NCI-H1694 treated with DMSO at 0.1 percent for 48 hours (cell line): ENCODE measurements around the gene NINJ2.
"Not testable (repeated sequence)": the region's sequence is repeated elsewhere in the genome, so short reads cannot be mapped to it uniquely, and the experiment has no call there.

ENCODE experiments used
- DNase-seq: peaks from one replicate; lab custom pipeline; 2025; lab: John Stamatoyannopoulos, UW

The NINJ2 gene

DNA sequence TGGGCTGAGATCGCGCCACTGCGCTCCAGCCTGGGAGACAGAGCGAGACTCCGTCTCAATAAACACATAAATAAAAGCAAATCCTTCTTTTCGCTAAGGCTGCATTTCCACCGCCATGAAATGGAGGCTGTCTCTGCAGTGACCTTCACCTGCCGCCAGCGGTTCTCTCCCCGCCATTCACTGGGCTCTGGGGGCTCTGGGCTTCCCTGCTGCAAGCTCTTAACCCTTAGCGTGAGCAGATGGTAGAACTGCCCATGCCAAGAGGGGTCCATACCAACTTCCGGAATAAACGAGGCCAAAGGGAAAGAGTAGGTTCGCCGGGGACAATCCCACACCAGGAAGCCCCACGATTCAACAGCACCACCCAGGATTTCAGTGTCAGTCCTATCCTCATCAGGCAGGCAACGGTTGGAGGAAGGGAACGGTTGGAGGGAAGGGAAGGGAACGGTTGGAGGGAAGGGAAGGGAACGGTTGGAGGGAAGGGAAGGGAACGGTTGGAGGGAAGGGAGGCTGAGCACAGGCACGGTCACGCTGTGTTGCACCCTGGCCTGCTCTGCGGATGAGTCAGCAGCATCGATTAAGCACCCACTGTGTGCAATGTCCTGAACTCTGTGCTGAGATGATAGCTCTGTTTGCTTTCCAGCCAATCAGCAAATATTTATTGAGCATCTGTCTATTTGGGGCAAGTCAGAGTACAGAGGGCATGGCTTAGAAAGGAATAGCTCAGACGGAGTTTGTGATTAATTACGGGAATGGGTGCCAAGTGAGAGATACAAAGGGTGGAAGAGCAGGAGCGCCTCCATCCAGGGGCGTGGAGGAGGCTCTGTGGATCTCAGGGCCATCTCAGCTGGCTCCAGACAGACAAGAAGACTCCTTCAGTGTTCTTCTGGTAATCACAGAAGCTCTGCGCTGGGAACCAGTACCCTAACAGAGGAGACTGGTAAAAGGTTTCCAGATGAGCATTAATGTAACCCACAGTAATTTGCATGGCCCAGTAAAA is 77.9 kb downstream of the NINJ2 start:
- no peak for DNase-seq

DNA sequence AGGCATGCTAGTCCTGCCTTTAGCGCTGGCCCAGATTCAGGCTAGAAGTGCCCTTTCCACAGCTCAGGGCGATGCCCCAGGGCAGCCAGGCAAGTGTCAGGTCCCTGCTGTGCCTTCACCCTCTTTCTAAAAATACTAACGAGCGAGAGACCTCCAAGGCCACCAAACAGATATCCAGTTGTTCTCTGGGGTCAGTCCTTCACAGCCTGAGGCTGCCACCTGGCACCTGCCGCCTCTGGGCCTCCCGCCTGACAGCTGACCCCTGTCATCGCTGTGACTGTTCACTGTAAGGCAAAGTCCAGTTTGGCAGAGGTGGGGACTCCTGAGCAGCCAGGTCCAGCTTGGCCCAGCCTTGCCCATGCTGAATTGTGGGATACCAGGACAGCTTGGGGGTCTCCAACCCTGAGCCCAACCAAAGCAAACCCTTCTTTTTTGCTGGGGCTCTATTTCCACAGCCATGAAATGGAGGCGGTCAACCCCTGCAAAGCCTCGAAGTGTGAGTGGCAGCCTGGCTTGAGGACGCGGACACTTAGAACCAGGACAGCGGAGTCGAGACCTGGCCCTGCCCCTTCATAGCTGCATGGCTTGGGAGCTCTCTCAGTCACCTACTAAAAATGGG is 79.9 kb downstream of the NINJ2 start:
- no peak for DNase-seq

DNA sequence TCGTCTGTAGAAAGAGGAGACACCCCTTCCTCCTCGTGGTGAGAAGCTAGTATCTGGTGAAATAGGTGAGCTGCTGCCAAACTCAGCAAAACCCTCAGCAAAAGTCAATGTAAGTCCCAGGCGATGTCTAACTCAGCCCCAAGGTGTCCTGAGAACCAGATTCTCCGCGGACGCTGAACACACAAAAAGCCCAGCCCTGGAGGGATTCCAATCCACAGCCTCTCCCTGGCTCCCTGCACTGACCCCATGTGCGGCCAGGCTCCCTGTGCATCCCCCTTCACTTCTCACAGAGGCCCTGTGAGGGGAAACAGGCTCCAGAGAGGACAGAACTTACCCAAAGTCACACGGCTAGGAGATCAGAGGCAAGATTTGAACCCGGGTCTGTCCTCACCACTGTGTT is 81.5 kb downstream of the NINJ2 start:
- no peak for DNase-seq

DNA sequence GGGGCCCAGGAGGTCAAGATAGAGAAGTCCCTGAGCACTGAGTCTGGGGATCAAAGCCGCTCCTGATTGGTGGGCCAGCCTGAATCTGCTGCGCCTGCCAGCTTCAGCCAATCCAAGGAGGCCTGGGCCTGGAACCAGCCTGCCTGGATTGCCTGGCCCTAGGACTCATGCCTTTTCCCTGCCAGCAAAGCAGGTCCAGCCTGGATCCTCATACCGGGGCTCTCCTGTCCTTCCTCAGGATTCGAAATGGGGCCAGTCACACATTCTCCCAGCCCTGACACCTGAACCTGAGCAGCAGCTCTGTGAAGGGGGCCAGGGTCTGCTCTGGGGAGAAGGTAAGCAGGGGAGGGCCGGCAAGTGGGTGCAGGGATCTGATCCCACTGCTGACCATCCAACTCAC is 81.9 kb downstream of the NINJ2 start:
- DNase-seq = no peak

DNA sequence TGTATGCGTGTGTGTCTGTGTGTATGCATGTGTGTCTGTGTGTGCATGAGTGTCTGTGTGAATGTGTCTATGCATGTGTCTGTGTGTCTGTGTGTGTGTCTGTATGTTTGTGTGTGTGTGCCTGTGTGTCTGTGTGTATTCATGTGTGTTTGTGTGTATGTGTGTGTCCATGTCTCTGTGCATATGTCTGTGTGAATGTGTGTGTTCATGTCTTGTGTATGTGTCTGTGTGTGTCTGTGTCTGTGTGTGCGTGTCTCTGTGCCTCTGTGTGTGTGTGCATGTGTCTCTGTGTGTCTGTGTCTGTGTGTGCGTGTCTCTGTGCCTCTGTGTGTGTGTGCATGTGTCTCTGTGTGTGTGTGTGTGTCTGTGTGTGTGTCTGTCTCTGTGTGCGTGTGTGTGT is 82.4 kb downstream of the NINJ2 start:
- DNase-seq = no peak

DNA sequence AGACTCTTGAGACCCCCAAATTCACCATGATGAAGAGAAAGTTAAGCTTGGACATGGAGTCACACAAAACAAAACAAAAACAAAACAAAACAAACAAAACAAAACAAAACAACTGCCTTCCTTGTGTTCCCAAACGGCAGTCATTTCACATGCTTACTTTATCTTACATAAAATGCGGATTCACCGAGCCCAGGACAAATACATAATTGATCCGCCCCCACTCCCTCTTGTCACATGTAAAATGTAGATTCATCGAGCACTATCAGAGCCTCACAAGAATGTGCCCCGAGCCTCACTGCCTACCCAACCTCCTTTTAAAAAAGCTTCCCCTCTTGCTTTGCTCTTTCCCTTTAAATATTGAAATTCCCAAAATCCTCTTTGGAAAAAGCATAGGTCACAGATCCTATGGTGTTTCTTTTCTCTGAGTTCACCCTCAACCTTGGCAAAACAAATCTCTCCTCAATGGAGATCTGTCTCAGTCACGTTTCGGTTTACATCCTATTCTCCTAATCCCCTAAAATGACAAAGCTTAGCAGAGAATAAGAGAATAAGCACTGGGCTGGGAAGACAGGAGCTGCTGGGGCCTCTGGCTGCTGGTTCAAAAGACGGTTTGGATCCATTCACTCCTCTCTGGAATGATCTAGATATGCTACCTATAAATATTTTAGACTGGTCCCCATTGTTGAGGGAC is 83.7 kb downstream of the NINJ2 start:
- DNase-seq = no peak

DNA sequence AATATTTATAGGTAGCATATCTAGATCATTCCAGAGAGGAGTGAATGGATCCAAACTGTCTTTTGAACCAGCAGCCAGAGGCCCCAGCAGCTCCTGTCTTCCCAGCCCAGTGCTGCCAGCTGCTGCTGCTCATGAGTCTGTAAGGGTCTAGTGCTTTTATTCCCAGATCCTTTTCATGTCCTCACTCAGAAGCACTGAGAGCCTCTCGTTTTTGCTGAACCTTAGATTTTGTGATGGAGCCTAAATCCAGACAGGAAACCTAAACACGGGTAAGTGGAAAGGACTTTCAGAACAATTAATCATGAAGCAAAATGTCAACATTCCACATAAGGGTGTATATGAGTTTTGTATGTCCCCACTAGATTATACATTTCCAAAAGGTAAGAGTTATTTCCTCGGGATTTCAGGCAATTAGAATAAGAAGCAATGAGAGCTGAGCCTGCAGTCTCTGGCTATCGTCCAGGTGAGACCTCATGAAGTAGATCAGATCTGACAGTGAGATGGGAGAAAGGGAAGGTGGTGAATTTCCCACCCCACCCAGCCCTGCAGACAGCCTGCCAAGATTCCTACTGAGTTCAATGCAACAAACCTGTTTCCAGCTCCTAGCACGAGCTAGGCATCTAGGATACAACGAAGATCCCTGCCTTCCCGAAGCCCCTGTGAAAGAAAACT is 84.4 kb downstream of the NINJ2 start:
- DNase-seq = no peak

DNA sequence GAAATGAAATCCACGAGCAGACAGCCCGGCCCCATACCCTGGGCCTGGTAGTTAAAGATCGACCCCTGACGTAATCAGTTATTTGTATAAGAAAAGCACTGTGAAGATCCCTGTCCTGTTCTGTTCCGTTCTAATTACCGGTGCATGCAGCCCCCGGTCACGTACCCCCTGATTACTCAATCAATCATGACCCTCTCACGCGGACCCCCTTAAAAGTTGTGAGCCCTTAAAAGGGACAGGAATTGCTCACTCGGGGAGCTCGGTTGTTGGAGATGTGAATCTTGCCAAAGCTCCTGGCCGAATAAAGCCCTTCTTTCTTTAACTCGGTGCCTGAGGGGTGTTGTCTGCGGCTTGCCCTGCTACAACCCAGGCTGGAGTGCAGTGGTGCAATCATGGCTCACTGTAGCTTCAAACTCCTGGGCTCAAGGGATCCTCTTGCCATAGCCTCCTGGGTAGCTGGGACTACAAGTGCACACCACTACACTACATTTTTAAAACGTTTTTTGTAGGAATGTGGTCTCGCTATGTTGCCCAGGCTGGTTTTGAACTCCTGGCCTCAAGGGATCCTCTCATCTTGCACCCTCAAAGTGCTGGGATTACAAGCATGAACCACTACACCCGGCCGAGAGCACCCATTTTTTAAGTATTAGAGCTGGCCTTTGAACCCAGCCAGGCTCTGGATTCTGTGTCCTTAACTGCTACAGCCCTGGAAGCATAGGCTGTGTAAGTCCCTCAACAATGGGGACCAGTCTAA is 85.1 kb downstream of the NINJ2 start:
- not testable (repeated sequence) for DNase-seq

DNA sequence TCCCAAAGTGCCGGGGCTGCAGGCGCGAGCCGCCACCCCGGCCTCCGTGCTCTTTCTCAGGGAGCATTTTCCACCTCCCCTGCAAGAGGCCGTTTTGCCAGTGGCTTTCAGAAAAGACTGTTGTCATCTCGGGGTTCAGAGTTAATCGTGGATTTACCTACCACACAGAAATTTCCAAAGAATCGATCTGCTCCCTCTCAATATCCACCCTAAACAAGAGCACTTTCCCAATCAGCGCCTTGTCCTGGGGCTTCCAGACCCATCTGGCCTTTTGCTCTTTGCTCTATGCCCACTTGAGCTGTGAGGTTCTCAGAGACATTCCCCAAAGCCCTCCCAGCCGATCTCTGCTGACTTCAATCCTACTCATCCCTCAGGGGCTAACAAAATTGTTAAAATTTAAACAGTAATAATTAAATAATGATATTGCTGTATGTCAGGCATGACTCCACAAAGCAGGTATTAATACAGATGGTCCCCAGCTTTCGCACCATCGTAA is 86.6 kb downstream of the NINJ2 start:
- no peak for DNase-seq

DNA sequence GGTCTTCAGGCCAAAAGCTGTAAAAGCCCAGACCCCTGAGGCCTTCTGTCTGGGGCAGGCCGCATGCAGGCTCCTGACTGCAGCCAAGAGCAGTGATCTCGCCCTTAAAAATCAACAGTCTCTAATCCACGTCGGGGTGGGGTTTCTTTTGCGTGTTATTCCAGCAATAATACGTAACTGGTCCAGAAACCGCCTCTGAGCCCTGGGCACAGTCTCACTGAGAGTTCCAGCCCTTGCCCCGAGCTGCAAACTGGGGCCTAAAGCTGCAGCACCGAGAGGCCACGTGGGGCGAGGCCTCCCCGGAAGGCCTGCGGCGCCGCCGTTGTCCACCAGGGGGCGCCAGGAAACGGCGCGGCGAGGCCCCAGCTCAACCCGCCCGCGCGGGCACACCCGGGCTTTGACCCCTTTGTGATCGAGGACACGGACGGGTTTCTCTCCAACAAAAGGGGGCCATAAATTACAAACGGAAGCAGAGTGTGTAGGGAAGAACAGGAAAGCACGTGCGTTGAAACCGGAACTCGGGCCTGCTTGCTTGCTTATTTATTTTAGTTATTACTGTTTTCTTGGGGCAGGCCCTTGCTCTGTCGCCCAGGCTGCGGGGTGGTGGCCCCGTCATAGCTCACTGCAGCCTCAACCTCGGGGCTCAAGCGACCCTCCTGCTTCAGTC is 87.2 kb downstream of the NINJ2 start:
- peak; percentile 69 for DNase-seq

DNA sequence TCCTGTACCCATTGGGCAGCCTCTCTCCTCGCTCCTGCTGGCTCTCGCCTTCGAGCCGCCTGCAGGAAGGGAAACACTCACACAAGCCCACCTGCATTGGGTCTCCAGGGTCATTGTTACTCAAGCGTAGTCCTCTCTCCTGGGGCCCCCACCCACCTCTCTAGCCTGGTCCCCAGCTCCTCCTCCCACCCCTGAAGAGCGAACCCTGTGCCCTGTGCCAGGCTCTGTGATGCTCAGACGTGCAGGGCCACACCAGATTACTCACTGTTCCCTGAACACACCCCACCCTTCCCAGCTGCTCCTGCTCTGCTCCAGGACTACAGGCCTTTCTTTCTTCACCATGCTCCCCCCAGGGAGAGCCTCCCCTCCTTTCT is 88.1 kb downstream of the NINJ2 start:
- DNase-seq = no peak

DNA sequence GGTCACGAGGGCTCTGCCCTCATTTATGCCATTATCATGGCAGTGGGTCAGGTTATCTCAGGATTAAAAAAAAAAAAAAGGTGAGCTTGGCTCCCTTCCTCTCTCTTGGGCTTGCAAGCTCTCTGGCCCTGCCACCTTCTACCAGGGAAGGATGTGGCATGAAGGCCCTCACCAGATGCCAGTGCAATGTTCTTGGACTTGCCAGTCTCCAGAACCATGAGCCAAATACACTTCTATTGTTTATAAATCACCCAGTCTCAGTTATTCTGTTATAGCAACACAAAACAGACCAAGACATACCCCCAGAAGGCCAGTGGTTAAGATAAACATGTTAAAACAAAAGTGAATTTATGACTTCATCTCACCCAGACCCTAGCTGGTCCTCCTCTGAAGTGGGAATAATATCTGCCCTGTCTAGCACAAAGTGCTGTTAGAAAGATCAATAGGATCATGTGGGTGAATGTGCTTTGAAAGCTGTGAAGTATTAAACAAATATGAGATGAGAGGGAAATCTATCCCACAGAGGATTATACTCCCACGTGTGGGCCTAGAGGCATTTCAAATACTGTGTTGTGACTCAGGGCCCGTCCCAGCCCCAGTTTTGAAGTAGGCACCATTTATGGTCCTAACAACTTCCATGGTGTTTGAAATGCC is 88.6 kb downstream of the NINJ2 start:
- DNase-seq = no peak

DNA sequence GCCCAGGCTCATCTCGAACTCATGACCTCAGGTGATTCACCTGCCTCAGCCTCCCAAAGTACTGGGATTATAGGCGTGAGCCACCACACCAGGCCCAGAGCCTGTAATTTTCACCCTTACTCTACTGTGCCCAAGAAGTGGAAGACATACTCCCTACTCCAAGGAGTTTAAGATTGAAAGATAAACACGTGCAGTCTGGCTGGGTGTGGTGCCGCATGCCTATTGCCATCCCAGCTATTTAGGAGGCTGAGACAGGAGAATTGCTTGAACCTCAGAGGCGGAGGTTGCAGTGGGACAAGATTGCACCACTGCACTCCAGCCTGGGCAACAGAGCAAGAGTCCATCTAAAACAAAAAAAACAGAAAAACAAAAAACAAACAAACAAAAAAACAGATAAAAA is 90.0 kb downstream of the NINJ2 start:
- no peak for DNase-seq

DNA sequence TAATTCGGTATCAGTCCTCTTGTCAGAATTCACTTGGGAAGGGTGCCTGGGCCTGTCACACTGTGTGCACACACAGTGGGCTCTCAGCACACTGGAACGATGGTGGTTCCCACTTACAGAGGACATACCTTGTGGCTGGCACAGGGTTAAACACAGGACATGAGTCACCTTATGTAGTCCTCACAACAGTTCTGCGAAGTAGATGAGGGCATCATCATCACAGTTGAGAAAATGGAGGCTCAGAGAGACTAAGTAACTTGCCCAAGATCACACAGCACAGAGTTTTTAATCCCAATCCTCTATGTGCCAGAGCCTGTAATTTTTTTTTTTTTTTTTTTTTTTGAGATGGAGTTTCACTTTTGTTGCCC is 90.7 kb downstream of the NINJ2 start:
- DNase-seq = no peak

DNA sequence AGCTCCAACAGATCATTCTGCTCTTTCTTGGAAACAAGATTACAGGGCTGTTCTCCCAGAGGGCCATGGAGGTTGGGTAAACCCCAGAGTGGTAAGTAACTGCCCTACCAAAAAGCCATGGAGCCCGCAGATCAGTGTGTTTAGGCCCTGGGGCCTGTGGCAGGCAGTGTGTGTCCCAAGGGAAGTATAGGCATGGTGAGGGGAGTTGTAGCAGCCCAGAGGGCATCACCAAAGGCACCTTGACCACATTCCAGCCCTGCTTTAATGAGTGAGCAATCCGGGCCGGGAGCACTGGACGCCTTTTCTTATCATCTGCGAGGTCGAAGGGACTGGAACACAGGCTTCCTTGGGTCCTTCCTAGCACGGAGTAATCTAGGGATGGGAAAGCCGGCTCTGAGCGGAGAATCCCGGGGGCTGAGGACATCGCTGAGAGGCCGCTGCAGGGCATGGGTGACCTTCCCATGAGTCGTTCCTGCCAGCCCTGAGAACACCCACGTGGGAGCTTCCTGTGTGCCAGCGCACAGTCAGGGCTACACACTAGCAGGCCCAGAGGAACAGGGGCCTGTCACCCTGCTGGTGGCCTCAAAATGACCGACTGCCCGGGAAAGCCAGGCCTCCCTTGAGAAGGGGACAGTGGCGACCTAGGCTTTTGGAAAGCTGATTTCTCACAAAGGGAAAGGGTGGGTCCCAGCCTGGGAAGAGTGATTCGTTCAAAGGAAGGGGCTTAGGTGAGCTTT is 91.3 kb downstream of the NINJ2 start:
- no peak for DNase-seq

DNA sequence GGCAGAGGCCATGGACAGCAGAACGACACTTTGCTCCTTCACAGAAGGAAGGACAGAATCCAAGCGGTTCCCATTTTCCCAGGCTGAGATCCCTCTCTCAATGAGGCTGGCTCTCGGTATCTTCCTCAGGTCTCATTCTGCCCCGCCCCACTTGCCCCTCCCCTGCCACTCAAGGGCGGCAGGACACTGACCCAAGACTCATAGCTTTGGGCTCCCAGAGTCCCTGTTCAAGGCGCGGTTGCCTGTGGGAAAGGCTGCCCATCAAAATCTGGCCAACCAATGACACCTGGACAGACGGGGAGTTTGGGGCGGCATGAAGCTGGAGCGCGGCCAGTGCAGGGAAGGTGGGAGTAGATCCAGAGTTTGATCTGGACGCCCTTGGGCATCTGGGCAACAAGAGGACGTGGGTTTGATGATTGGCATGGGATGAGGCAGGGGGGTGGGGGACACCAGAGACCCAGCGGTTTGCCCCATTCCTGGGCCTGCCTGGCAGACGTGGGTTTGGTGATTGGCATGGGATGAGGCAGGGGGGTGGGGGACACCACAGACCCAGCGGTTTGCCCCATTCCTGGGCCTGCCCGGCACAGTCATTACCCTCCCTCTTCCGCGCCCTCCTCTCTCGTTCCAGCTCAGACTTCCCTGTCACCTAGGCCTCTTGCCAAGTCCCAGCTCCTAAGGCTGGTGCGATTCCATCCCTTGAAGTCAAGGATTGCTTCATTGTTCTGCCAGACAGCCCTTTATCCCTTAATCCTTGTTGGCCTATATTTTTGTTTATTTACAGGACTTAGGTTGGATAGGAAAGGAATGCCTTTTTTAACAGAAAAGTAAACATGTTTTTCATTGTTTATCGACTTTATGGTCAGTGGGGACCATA is 92.1 kb downstream of the NINJ2 start:
- DNase-seq = no peak

DNA sequence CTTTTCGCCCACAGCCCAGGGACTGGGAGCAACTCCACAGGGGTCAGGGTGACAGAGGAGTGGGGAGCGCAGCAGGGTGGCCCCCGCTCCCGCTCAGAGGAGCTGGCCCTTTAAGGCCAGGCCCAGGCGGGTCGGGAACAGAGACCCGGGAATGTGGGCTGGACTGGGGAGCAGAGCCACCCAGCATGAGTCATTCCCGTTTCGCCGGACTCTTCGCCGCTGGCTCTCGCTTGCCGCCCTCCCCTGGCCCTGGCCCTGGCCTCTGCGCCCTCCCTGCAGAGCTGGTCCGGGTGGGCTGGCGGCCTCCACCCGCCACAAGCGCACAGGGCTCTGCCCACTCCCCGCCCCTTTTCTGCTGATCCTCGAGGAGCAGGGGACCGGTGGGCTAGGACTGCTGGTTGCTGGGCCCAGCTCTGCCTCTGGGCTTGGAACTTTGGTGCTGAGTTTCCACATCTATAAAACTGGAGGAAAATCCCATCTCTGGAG is 92.8 kb downstream of the NINJ2 start:
- no peak for DNase-seq

DNA sequence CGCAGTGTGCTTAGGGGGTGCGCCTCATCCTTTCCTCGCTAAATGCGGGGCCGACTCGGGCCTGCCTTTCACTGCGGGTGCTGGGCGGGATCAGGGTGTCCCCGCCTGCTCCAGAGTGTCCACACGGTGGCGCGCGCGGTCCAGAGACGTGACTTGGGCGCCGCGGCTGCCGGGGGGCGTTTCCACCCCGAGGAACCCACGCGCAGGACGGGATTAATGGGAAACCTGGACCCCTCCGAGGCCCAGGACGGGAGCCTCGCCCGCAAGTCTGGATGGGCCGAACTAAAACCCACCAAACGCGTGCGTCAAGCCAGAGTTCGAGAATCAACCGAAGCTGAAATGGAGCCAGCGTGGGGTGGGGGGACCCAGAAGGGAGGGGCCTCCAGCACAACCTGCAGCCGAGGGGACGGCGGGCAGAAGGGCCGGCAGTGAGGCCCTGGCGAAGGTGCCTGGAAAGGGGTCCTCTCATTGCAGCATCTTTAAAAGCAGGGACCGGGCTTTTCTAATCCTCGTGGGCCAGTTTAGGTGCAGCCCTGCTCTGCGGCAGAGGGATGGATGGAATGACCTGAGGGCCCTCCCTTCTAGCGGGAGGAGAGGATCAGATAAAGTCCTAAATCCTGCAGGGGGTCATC is 93.3 kb downstream of the NINJ2 start:
- peak; percentile 67 for DNase-seq
